Panc1 (cell line): ENCODE results near the gene RNF175.

Experiments
- CTCF ChIP-seq: fragments of 450-650 bp; IDR thresholded peaks from 2 replicates; pipeline ENCODE4 v1.5.1; 2017; ENCODE audit warnings: mild to moderate bottlenecking
- POLR2AphosphoS5 ChIP-seq: IDR thresholded peaks from 2 replicates; pipeline ENCODE4 v1.6.1; 2012; ENCODE audit warnings: mild to moderate bottlenecking, low read depth, low read length, moderate library complexity
- REST ChIP-seq, 2 experiments: IDR thresholded peaks; 2 replicates each; pipeline ENCODE4 v1.6.1; 2011 to 2012; ENCODE audit warnings: low read depth in 2 of 2, control low read depth in 1 of 2, low read length in 1 of 2, mild to moderate bottlenecking in 1 of 2, moderate library complexity in 1 of 2; ENCODE audit not compliant: insufficient read depth in 1 of 2

GRCh38 chr4:153758688-153759406 is 977 bp downstream of the RNF175 start:
- no peak for TF ChIP-seq REST (IDR thresholded peaks at IDR 0.05; ENCODE audit: insufficient read depth in 1 of 2, low read depth in 2 of 2, low read length in 1 of 2)
- TF ChIP-seq CTCF, result no peak
- no peak for TF ChIP-seq POLR2AphosphoS5
